ENCODE data around the gene SND1.

Gene SND1

GRCh38 chr7:128006550-128007302, 354.7 kb downstream of the SND1 start:
- no peak for DNase-seq

- no peak for DNase-seq
Measured at GRCh38 chr7:128007303-128007680, 355.3 kb downstream of the SND1 start.

GRCh38 chr7:128008141-128008540, 356.1 kb downstream of the SND1 start:
- no peak for DNase-seq

- DNase-seq, result no peak
Measured at GRCh38 chr7:128008744-128009143, 356.8 kb downstream of the SND1 start.

GRCh38 chr7:128010391-128011127, 358.6 kb downstream of the SND1 start:
- no peak for DNase-seq

GRCh38 chr7:128011131-128011661, 359.2 kb downstream of the SND1 start:
- DNase-seq, result no peak

- no peak for DNase-seq
Measured at GRCh38 chr7:128014811-128015210, 362.8 kb downstream of the SND1 start.

GRCh38 chr7:128017460-128017859, 365.5 kb downstream of the SND1 start:
- DNase-seq, result no peak

GRCh38 chr7:128017862-128018845, 366.2 kb downstream of the SND1 start:
- DNase-seq, result no peak

GRCh38 chr7:128019288-128019687, 367.3 kb downstream of the SND1 start:
- DNase-seq, result no peak

- peak; percentile 61 for DNase-seq
Measured at GRCh38 chr7:128020159-128020558, 368.2 kb downstream of the SND1 start.

GRCh38 chr7:128021366-128021765, 369.4 kb downstream of the SND1 start:
- DNase-seq, result no peak

GRCh38 chr7:128022631-128023532, 370.9 kb downstream of the SND1 start:
- DNase-seq, result no peak

GRCh38 chr7:128024151-128024550, 372.2 kb downstream of the SND1 start:
- no peak for DNase-seq

GRCh38 chr7:128025380-128025779, 373.4 kb downstream of the SND1 start:
- no peak for DNase-seq

GRCh38 chr7:128025819-128026218, 373.8 kb downstream of the SND1 start:
- DNase-seq, result no peak

GRCh38 chr7:128026551-128026950, 374.6 kb downstream of the SND1 start:
- DNase-seq, result no peak

- DNase-seq, result no peak
Measured at GRCh38 chr7:128027485-128027980, 375.5 kb downstream of the SND1 start.

GRCh38 chr7:128029405-128029995, 377.5 kb downstream of the SND1 start:
- DNase-seq, result no peak

GRCh38 chr7:128030263-128030653, 378.3 kb downstream of the SND1 start:
- DNase-seq, result no peak

Data from stimulated activated CD8-positive, alpha-beta memory T cell treated with anti-CD3 and anti-CD28 coated beads, Interleukin-4, amount 100 ng/mL, for 48 hours (primary cell).